ENCODE measurements around the gene AFF2.

AFF2 gene

DNA sequence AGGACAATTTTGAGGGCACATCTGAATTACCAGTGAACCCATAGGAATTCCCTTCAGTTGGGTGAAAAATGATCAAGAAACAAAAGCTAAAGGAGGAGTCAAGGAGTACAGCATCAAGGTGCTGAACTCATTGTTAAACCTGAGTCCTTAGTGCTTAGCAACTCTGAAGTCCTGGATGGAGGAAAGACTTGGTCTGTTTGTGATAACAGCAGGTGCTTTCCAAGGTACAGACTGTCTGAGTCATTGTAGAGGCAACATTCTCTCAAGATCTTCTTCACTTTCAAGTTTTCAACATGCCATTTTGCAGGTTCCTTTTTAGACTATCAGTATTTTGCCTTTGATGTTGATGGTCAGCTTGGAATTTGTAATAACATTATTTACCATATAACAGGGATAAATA lies 293.9 kb downstream of the AFF2 start:
- DNase-seq (ENCODE audit: low spot score) = no peak
- TF ChIP-seq, protein P1, sequence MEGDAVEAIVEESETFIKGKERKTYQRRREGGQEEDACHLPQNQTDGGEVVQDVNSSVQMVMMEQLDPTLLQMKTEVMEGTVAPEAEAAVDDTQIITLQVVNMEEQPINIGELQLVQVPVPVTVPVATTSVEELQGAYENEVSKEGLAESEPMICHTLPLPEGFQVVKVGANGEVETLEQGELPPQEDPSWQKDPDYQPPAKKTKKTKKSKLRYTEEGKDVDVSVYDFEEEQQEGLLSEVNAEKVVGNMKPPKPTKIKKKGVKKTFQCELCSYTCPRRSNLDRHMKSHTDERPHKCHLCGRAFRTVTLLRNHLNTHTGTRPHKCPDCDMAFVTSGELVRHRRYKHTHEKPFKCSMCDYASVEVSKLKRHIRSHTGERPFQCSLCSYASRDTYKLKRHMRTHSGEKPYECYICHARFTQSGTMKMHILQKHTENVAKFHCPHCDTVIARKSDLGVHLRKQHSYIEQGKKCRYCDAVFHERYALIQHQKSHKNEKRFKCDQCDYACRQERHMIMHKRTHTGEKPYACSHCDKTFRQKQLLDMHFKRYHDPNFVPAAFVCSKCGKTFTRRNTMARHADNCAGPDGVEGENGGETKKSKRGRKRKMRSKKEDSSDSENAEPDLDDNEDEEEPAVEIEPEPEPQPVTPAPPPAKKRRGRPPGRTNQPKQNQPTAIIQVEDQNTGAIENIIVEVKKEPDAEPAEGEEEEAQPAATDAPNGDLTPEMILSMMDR (IDR thresholded peaks at IDR 0.05; ENCODE audit: extremely low read depth, missing control alignments) = no peak

DNA sequence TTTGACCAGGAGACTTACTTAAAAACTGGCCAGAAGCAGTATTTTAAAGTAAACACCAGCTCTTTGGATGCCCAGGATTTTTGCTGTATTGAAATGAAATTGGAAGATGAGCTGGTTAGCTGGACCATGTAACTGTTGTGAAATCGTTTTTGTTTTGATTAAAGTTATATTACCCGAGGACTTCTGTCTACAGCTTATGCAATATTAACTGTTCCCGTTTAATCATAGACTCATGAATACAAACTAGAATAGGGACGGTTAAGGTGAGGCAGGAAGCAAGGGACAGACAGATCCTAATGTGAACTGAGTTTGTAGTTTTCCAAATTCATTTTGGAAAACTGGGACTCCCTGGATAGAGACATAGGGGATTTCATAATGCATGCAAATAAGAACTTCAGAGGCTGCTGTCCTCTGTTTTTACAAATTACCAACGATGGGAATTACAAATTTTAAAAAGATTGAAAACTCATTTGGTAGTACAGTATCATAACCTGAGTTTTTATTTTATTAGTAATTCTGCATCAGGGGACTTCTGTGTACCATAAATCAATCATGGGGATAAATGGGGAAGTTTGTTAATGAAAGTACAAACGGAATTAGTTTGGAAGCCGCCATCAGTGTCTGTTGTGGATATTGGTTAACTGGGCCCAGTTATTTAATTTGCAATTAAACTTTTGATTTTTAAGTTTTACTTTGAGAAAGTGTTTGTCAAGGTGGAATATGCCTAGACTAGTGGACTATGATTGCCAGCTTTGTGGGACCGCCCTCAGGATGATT lies 304.4 kb downstream of the AFF2 start:
- no peak for DNase-seq (ENCODE audit: low spot score)
- TF ChIP-seq, protein P1 (IDR thresholded peaks at IDR 0.05; ENCODE audit: extremely low read depth, missing control alignments) = no peak

DNA sequence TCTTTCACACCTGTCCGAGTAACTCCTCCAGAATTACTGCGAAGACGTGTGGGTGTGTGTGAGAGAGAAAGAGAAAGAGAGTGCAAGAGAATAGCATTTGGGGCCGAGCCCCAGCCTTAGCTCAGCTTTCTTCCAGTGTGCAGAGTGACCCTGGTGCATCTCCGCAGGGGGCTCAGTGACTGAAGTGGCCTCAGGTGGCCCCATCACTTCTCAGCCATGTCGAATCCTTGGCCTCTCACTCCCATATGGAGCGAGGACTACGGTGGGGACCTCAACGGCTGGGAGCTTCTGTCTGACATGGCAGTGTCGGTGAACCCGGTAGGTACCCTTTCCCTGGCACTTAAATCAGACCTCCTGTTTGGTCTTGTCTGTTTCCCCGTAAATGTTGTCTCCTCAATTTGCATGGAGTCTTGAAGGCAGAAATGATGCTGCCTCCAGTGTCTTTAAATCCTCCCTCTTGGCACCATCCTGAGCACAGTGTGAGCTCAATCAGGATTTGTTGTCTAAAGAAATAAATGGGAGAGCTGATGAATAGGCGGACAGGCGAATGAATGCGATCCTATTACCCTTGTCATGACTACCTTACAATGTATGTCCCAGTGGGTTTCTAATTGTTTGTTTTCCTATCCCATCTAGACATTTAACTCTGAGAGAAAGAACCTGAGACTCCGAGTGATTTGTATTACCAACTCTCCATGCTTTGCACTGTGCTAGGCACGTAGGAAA lies 305.9 kb downstream of the AFF2 start:
- TF ChIP-seq, protein P1 (IDR thresholded peaks at IDR 0.05; ENCODE audit: extremely low read depth, missing control alignments) = no peak
- DNase-seq (ENCODE audit: low spot score) = no peak

DNA sequence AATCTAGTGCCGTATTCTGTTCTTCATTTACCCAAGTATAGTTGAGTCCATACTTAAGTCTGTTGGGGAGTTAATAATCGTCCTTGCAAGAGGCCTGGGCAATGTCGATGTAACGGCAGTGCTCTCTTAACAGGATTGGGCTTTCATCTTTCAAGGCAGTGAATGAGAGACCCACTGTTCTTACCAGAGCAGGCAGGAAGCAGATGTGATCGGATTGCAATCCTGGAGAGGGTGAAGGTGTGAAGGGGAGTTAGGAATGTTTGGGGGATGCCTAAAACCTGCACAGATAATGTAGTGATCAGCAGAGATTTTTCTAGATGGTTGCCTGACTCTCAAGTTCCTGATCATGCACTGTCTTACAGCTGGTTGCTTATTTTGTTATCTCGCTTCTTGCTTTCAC lies 308.4 kb downstream of the AFF2 start:
- TF ChIP-seq, protein P1 (IDR thresholded peaks at IDR 0.05; ENCODE audit: extremely low read depth, missing control alignments) = no peak
- no peak for DNase-seq (ENCODE audit: low spot score)

DNA sequence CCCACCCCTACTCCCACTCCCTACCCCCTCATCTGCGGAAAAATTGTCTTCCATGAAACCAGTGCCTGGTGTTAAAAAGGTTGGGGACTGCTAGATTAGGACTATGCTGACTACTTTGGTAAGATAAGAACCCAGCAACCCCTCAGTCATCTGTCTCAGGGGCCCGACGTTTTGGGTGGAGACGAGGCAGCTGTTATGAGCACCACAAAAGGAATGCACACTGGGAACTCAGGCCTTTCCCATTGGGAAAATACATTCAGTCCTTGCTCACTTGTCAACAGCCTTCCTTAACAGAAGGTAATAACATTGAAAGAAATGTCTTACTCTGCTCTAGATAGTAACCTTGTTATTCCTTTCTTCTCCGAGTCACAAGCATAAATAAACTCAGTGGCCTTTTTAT lies 310.8 kb downstream of the AFF2 start:
- TF ChIP-seq, protein P1 (IDR thresholded peaks at IDR 0.05; ENCODE audit: extremely low read depth, missing control alignments) = no peak
- DNase-seq (ENCODE audit: low spot score) = no peak

DNA sequence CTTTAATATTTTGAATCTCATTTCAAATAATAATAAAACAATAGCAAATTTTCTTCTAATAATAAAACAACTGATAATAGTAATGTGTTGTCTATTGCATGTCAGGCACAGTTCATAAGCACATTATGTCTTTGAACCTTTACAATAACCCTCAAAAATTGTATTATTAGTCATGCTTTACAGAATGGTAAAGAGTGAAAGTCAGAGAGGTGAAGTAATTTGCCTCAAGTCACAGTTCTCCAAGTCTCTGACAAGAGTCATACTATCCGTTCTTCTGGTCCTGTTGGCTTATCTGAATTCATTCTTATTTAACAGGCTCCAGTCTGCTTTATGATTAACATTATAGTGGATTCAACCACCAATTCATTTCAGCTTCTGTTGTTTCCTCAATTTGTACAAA lies 313.0 kb downstream of the AFF2 start:
- no peak for DNase-seq (ENCODE audit: low spot score)
- TF ChIP-seq, protein P1 (IDR thresholded peaks at IDR 0.05; ENCODE audit: extremely low read depth, missing control alignments) = no peak

DNA sequence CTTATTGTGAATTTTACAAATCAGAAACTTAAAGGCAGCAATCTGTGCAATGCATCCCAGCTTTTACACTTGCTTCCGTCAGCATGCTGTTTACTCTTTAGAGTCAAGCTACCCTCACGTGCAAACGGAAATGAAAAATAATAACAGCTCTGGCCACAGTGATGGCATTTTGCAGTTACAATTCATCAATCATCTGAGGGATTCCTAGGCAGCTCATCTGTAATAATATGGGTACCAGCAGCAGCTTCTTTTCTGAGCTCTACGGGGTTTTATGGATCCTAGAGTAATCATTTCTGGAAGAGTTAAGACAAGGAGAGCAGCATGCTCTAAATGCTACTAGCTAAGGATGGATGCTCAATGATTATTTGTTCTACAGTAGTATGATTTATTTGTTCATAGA lies 313.6 kb downstream of the AFF2 start:
- DNase-seq (ENCODE audit: low spot score) = no peak
- TF ChIP-seq, protein P1 (IDR thresholded peaks at IDR 0.05; ENCODE audit: extremely low read depth, missing control alignments) = no peak

Measured in GM20000 (cell line).